Naive thymus-derived CD4-positive, alpha-beta T cell (primary cell): ENCODE results near the gene SLC13A2. TPM values are rescaled to one million over a fixed set of nuclear protein-coding genes. Genes with fewer than 3 reads are reported as not detected.
A peak's percentile ranks its signal among the peaks of the same experiment; 100 is the strongest.

Experiments used
- ATAC-seq: fragments of 150-1000 bp; cut with Tn5 transposase; 2 replicates; pipeline ENCODE4 v1.10.0; 2021; ENCODE audit warnings: mild to moderate bottlenecking, moderate library complexity
- CTCF ChIA-PET: fragments of 350-600 bp; sonication (Branson Sonifier 250); formaldehyde crosslinking; loops from one replicate; lab custom pipeline; 2021; ENCODE audit warnings: antibody characterized with exemption; lab: Charles Lee
- POLR2A ChIA-PET: fragments of 350-600 bp; sonication (Branson Sonifier 250); formaldehyde crosslinking; loops from one replicate; lab custom pipeline; 2021; ENCODE audit warnings: antibody characterized with exemption, inconsistent platforms; lab: Charles Lee
- DNase-seq, 9 donors: peaks; one replicate each; pipeline versions ENCODE4 v3.0.0 to v3.0.0-alpha.2; 2020 to 2022; ENCODE audit warnings: mixed read lengths in 1 of 9
- H3K27ac ChIP-seq: one replicate; pipeline ENCODE4 v1.7.0; 2013; ENCODE audit warnings: mild to moderate bottlenecking, low read depth, low read length, moderate library complexity
- H3K27me3 ChIP-seq, 2 donors: one replicate each; pipeline ENCODE4 v1.7.0; 2013; ENCODE audit warnings: low read length in 2 of 2, mild to moderate bottlenecking in 2 of 2, moderate library complexity in 2 of 2; ENCODE audit not compliant: control insufficient read depth in 2 of 2, insufficient read depth in 2 of 2
- H3K36me3 ChIP-seq, 3 experiments: 1 replicate in 2 of 3; 2 replicates in 1 of 3; pipeline ENCODE4 v1.7.0; 2013; ENCODE audit warnings: low read length in 3 of 3, mild to moderate bottlenecking in 3 of 3, moderate library complexity in 1 of 3; ENCODE audit not compliant: insufficient read depth in 3 of 3, control insufficient read depth in 2 of 3
- H3K4me1 ChIP-seq, 2 donors: one replicate each; pipeline ENCODE4 v1.7.0; 2013; ENCODE audit warnings: low read length in 2 of 2, mild to moderate bottlenecking in 2 of 2, moderate library complexity in 1 of 2; ENCODE audit not compliant: control insufficient read depth in 2 of 2, insufficient read depth in 2 of 2
- H3K4me3 ChIP-seq: 2 replicates; pipeline ENCODE4 v1.7.0; 2013; ENCODE audit warnings: mild to moderate bottlenecking, low read length
- H3K9me3 ChIP-seq, 3 experiments: 1 replicate in 2 of 3; 2 replicates in 1 of 3; pipeline ENCODE4 v1.7.0; 2013; ENCODE audit warnings: low read length in 3 of 3; ENCODE audit not compliant: control insufficient read depth in 2 of 3
- H3K27ac Mint-ChIP-seq, 9 donors: one replicate each; pipeline ENCODE4 v1.8.0; 2020 to 2022; ENCODE audit warnings: mixed read lengths in 9 of 9, mild to moderate bottlenecking in 8 of 9, moderate library complexity in 5 of 9, inconsistent platforms in 2 of 9
- H3K27me3 Mint-ChIP-seq, 5 donors: one replicate each; pipeline ENCODE4 v1.8.0; 2021 to 2022; ENCODE audit warnings: mixed read lengths in 5 of 5, mild to moderate bottlenecking in 1 of 5
- H3K36me3 Mint-ChIP-seq, 5 donors: one replicate each; pipeline ENCODE4 v1.8.0; 2020 to 2022; ENCODE audit warnings: mixed read lengths in 5 of 5, mild to moderate bottlenecking in 3 of 5, inconsistent platforms in 1 of 5
- H3K4me1 Mint-ChIP-seq, 7 donors: one replicate each; pipeline ENCODE4 v1.8.0; 2020 to 2022; ENCODE audit warnings: mixed read lengths in 7 of 7, mild to moderate bottlenecking in 3 of 7, inconsistent platforms in 1 of 7
- H3K4me3 Mint-ChIP-seq, 10 donors: one replicate each; pipeline ENCODE4 v1.8.0; 2020 to 2022; ENCODE audit warnings: mild to moderate bottlenecking in 10 of 10, mixed read lengths in 10 of 10, moderate library complexity in 6 of 10, inconsistent platforms in 2 of 10
- H3K9me3 Mint-ChIP-seq, 11 donors: one replicate each; pipeline ENCODE4 v1.8.0; 2020 to 2022; ENCODE audit warnings: mixed read lengths in 11 of 11, mild to moderate bottlenecking in 4 of 11, inconsistent platforms in 1 of 11, moderate library complexity in 1 of 11
- intact Hi-C, 2 donors: fragments of 100-400 bp; cut with micrococcal nuclease; formaldehyde crosslinking; loops; one replicate each; pipeline ENCODE4 v1.15.1; 2023
- polyA plus RNA-seq, 2 donors: library from polyadenylated mRNA; unstranded; fragments of 300-500 nt; fragmentation: Illumina TruSeq; gene quantifications; one replicate each; pipeline ENCODE4 v1.2.3, GENCODE V29; 2021
- total RNA-seq, 6 experiments: library from RNA in 5 of 6; stranded (reverse) in 5 of 6; gene quantifications; 1 replicate in 5 of 6; 2 replicates in 1 of 6; pipeline ENCODE4 v1.2.3 and lab custom pipeline; 2021 to 2026

The SLC13A2 gene
- total and polyA plus RNA-seq, 7 experiments from 2014 or later = not detected

DNA sequence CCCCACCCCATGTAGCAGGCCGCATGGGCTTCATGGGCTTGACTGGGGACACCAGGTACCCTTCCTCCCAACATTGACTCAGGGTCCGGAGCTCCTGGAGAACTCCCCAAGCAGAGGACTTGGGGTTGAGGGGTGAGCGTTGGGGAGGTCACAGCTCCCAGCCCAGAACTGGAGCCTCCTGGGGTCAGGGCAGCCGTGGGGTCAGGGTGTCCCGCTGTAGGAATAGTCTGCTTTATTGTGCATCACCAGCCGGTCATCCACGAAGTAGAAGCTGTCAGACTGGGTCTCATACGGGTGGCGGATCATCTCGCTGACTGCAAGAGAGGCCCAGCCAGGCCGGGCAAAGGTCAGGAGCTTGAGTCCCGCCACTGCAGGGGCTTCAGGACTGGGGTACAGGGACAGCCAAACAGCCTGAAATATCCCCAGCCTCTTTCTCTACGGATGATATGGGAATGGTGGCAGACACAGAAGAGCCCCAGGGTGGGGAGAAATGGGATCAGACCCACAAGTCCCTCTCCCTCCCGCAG, 73.7 kb downstream of the SLC13A2 start:
- H3K9me3 Mint-ChIP-seq = no peaks in the 10 kb centered on the region
- intact Hi-C loops = loop anchor here (10.0 kb wide), 2 partner anchors 212 to 312 kb away; partner anchors contain the start of genes IFT20 (in 1 of the 2) and TNFAIP1 (in 1 of the 2)
- peak overlapping the region; percentile 82 to 98 (median 96) for H3K27ac Mint-ChIP-seq
- H3K4me1 ChIP-seq = peaks cover 30 to 44% of the 10 kb centered on the region in 2 donors
- H3K9me3 ChIP-seq = no peaks in the 10 kb centered on the region
- H3K36me3 ChIP-seq = no peaks in the 10 kb centered on the region
- CTCF ChIA-PET = interaction anchor here (0.6 to 1.1 kb wide), 2 partner anchors 66 to 908 kb away, joined by 3 read pairs; no protein-coding TSS in a partner anchor
- peak overlapping the region; percentile 65 to 99 (median 74) for H3K4me3 Mint-ChIP-seq
- POLR2A ChIA-PET = interaction anchor here (0.6 to 10.1 kb wide), 8 partner anchors 9 to 132 kb away, joined by 3 to 102 read pairs (median 4); partner anchors contain the start of genes ALDOC, PIGS and SPAG5
- peaks cover 0 to 6% (median 0%) of the 10 kb centered on the region in 5 donors for H3K36me3 Mint-ChIP-seq
- no peak for DNase-seq
- no peak overlapping the region for H3K4me3 ChIP-seq
- H3K4me1 Mint-ChIP-seq = peaks cover 35 to 55% (median 47%) of the 10 kb centered on the region in 7 donors
- no peaks in the 10 kb centered on the region for H3K27me3 Mint-ChIP-seq
- H3K27me3 ChIP-seq = no peaks in the 10 kb centered on the region
- ATAC-seq = no peak
- H3K27ac ChIP-seq = peak overlapping the region; percentile 89

Other genes starting within 250 kb of the SLC13A2 start
- gene TMEM97, start 154.4 kb upstream of the SLC13A2 start, total RNA-seq = 10 to 100 TPM in 1 of 5 experiments, 1 to 10 TPM in 4; 2.9 to 19.9 (median 4.8) TPM
- 10 to 100 TPM in 1 of 2 donors, 1 to 10 TPM in 1; 8.3 to 10.9 TPM for gene TMEM97, start 154.4 kb upstream of the SLC13A2 start, polyA plus RNA-seq
- 10 to 100 TPM; 24.7 to 56.2 (median 37.0) TPM for gene IFT20, start 138.2 kb upstream of the SLC13A2 start, total RNA-seq
- gene IFT20, start 138.2 kb upstream of the SLC13A2 start, polyA plus RNA-seq = 10 to 100 TPM; 44.5 to 44.9 TPM
- gene TNFAIP1, start 137.9 kb upstream of the SLC13A2 start, total RNA-seq = 10 to 100 TPM in 4 of 5 experiments, 1 to 10 TPM in 1; 8.0 to 26.9 (median 25.9) TPM
- gene TNFAIP1, start 137.9 kb upstream of the SLC13A2 start, polyA plus RNA-seq = 10 to 100 TPM; 10.3 to 19.0 TPM
- gene POLDIP2, start 116.1 kb upstream of the SLC13A2 start, total RNA-seq = 10 to 100 TPM; 27.9 to 64.9 (median 29.8) TPM
- 10 to 100 TPM; 85.0 to 89.3 TPM for gene POLDIP2, start 116.1 kb upstream of the SLC13A2 start, polyA plus RNA-seq
- gene SEBOX, start 108.4 kb upstream of the SLC13A2 start, total RNA-seq = not detected
- gene SEBOX, start 108.4 kb upstream of the SLC13A2 start, polyA plus RNA-seq = not detected
- under 1 TPM in 2 of 5 experiments, not detected in 3; 0.19 to 0.65 TPM for gene VTN, start 103.3 kb upstream of the SLC13A2 start, total RNA-seq
- gene VTN, start 103.3 kb upstream of the SLC13A2 start, polyA plus RNA-seq = under 1 TPM in 1 of 2 donors, not detected in 1; 0.08 TPM
- gene SARM1, start 102.0 kb upstream of the SLC13A2 start, total RNA-seq = 10 to 100 TPM; 21.8 to 34.1 (median 27.2) TPM
- gene SARM1, start 102.0 kb upstream of the SLC13A2 start, polyA plus RNA-seq = 1 to 10 TPM; 5.2 to 8.4 TPM
- 1 to 10 TPM; 1.9 to 5.1 (median 3.6) TPM for gene SLC46A1, start 67.4 kb upstream of the SLC13A2 start, total RNA-seq
- gene SLC46A1, start 67.4 kb upstream of the SLC13A2 start, polyA plus RNA-seq = 1 to 10 TPM; 1.8 to 3.3 TPM
- gene FOXN1, start 32.7 kb downstream of the SLC13A2 start, total RNA-seq = not detected
- not detected for gene FOXN1, start 32.7 kb downstream of the SLC13A2 start, polyA plus RNA-seq
- gene UNC119, start 79.0 kb downstream of the SLC13A2 start, total RNA-seq = 100 to 1,000 TPM in 1 of 5 experiments, 10 to 100 TPM in 4; 40.6 to 108 (median 90.2) TPM
- 10 to 100 TPM; 37.7 to 48.1 TPM for gene UNC119, start 79.0 kb downstream of the SLC13A2 start, polyA plus RNA-seq
- gene PIGS, start 97.9 kb downstream of the SLC13A2 start, total RNA-seq = 10 to 100 TPM; 58.5 to 71.2 (median 62.4) TPM
- 10 to 100 TPM; 46.6 to 53.5 TPM for gene PIGS, start 97.9 kb downstream of the SLC13A2 start, polyA plus RNA-seq
- 100 to 1,000 TPM in 1 of 5 experiments, 10 to 100 TPM in 4; 24.5 to 159 (median 40.1) TPM for gene ALDOC, start 103.3 kb downstream of the SLC13A2 start, total RNA-seq
- 100 to 1,000 TPM in 1 of 2 donors, 10 to 100 TPM in 1; 92.9 to 103 TPM for gene ALDOC, start 103.3 kb downstream of the SLC13A2 start, polyA plus RNA-seq
- gene SPAG5, start 125.4 kb downstream of the SLC13A2 start, total RNA-seq = 10 to 100 TPM; 10.4 to 95.3 (median 18.4) TPM
- gene SPAG5, start 125.4 kb downstream of the SLC13A2 start, polyA plus RNA-seq = 1 to 10 TPM; 1.6 to 3.9 TPM
- 10 to 100 TPM; 17.8 to 34.5 (median 28.1) TPM for gene RSKR, start 140.5 kb downstream of the SLC13A2 start, total RNA-seq
- under 1 TPM in 1 of 2 donors, not detected in 1; 0.20 TPM for gene RSKR, start 140.5 kb downstream of the SLC13A2 start, polyA plus RNA-seq
- gene BLTP2, start 171.5 kb downstream of the SLC13A2 start, total RNA-seq = 100 to 1,000 TPM; 143 to 163 (median 153) TPM
- 10 to 100 TPM; 30.8 to 47.1 TPM for gene BLTP2, start 171.5 kb downstream of the SLC13A2 start, polyA plus RNA-seq
- 10 to 100 TPM; 28.6 to 49.5 (median 43.8) TPM for gene SDF2, start 188.3 kb downstream of the SLC13A2 start, total RNA-seq
- 10 to 100 TPM; 52.1 to 85.2 TPM for gene SDF2, start 188.3 kb downstream of the SLC13A2 start, polyA plus RNA-seq
- gene SUPT6H, start 188.6 kb downstream of the SLC13A2 start, total RNA-seq = 100 to 1,000 TPM in 2 of 5 experiments, 10 to 100 TPM in 3; 91.2 to 132 (median 98.5) TPM
- 10 to 100 TPM in 1 of 2 donors, 1 to 10 TPM in 1; 9.8 to 23.8 TPM for gene SUPT6H, start 188.6 kb downstream of the SLC13A2 start, polyA plus RNA-seq
- gene PROCA1, start 238.2 kb downstream of the SLC13A2 start, total RNA-seq = 10 to 100 TPM in 2 of 5 experiments, 1 to 10 TPM in 3; 5.2 to 14.4 (median 7.3) TPM
- gene PROCA1, start 238.2 kb downstream of the SLC13A2 start, polyA plus RNA-seq = 1 to 10 TPM in 1 of 2 donors, under 1 TPM in 1; 0.44 to 1.4 TPM
- gene RAB34, start 244.2 kb downstream of the SLC13A2 start, total RNA-seq = 10 to 100 TPM; 11.0 to 50.2 (median 16.4) TPM
- gene RAB34, start 244.2 kb downstream of the SLC13A2 start, polyA plus RNA-seq = 10 to 100 TPM; 12.2 to 19.2 TPM
- 1,000 to 10,000 TPM; 1,887 to 3,452 (median 3,095) TPM for gene RPL23A, start 246.3 kb downstream of the SLC13A2 start, total RNA-seq
- 1,000 to 10,000 TPM; 5,029 to 6,337 TPM for gene RPL23A, start 246.3 kb downstream of the SLC13A2 start, polyA plus RNA-seq